ENCODE data around the gene CYGB. TPM values are rescaled to one million over a fixed set of nuclear protein-coding genes. Genes with fewer than 3 reads are reported as not detected.
"Not testable (repeated sequence)": the region's sequence is repeated elsewhere in the genome, so short reads cannot be mapped to it uniquely, and the experiment has no call there.

Gene CYGB
- total RNA-seq, 1 experiment from 2014 or later, result 3.5 TPM

DNA sequence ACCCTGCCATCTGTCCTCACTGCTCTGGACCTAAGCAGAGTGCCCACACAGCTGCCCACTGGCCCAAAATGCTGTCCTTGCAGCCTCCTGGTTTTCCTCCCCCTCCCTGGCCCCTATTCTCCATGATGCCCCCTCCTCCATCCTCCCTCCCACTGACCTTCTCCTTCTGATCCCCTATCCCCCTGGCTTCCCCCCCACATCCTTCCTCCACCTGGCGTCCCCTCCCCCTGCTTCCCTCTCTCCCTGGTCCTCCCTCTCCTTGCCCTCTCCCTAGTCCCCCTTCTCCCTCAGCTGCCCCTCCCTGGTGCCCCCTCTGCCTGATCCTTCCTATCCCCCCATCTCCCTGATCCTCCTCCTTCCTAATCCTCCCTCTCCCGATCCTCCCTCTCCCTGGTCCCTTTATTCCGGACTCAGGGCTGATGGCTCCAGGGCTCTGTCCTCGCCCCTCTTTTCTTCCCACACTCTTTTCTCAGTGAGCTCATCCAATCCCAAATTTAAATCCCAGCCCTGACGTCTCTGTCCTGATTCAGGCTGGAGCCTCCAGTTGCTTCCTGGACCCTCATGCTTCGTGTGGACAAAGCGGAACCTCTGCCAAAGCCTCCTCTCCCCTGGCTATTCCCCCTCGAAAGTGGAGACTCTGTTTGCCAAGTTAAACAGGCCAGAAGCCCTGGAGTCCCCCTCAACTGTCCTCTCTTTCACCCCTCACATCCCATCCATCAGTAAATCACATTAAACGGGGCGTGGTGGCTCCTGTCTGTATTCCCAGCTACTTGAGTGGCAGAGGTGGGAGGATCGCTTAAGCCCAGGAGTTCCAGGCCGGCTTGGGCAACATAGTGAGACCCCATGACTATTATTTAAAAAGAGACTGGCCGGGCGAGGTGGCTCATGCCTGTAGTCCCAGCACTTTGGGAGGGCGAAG lies 18.2 kb downstream of the CYGB start:
- peak; percentile 59 for DNase-seq
- no peak overlapping the region for H3K4me3 ChIP-seq (ENCODE audit: insufficient read depth, low read depth, low read length)
- no peaks in the 10 kb centered on the region for H3K36me3 ChIP-seq (replicated peaks; ENCODE audit: control insufficient read depth, insufficient read depth, low read length)
- peaks cover 3% of the 10 kb centered on the region for H3K27me3 ChIP-seq (ENCODE audit: control insufficient read depth, insufficient read depth, low read length)

GRCh38 chr17:76517638-76518038 lies 19.9 kb downstream of the CYGB start:
- Histone ChIP-seq H3K36me3 (replicated peaks; ENCODE audit: control insufficient read depth, insufficient read depth, low read length) (no peaks in the 10 kb centered on the region), H3K4me3 (ENCODE audit: insufficient read depth, low read depth, low read length) (no peak overlapping the region), H3K27me3 (ENCODE audit: control insufficient read depth, insufficient read depth, low read length) (no peaks in the 10 kb centered on the region)
- no peak for DNase-seq

DNA sequence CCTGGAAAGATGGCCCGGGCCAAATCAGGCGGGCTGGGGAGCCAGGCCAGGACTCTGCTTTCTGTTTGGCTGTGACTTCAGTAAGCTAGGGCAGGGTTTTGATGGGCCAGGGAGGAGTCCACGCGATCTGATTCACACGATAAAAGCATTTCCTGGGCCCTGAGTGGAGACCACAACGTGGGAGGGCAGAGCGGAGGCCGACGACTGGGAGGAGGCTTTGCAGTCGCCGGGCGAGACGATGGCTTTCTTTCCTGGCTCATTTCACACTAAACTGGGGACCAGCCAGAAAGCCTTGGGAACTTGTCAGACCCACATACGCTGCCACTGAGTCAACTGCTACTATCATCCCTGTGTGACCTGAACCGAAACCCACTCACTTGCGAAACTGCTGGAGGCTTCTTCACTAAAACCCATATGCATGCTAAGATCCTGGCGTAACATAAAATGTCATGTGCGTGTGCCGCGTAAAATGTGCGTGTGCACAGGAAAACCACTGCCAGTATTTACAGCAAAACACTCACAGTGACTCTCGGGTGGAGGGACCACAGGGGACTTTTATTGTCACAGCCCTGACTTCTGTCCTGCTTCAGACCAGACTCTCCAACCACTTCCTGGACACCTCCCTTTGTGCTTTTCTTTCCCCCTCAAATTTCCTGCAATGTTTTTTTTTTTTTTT lies 22.1 kb downstream of the CYGB start:
- Histone ChIP-seq H3K4me3 (ENCODE audit: insufficient read depth, low read depth, low read length) (no peak overlapping the region), H3K36me3 (replicated peaks; ENCODE audit: control insufficient read depth, insufficient read depth, low read length) (no peaks in the 10 kb centered on the region), H3K27me3 (ENCODE audit: control insufficient read depth, insufficient read depth, low read length) (no peaks in the 10 kb centered on the region)
- no peak for DNase-seq

- not testable (repeated sequence) for H3K27me3 ChIP-seq (ENCODE audit: control insufficient read depth, insufficient read depth, low read length); DNase-seq; H3K36me3 ChIP-seq (replicated peaks; ENCODE audit: control insufficient read depth, insufficient read depth, low read length); H3K4me3 ChIP-seq (ENCODE audit: insufficient read depth, low read depth, low read length)
Observed at GRCh38 chr17:76514355-76514754, 23.2 kb downstream of the CYGB start.

- Histone ChIP-seq H3K4me3 (ENCODE audit: insufficient read depth, low read depth, low read length) (no peak overlapping the region), H3K36me3 (replicated peaks; ENCODE audit: control insufficient read depth, insufficient read depth, low read length) (no peaks in the 10 kb centered on the region), H3K27me3 (ENCODE audit: control insufficient read depth, insufficient read depth, low read length) (no peaks in the 10 kb centered on the region)
- no peak for DNase-seq
Observed at GRCh38 chr17:76513306-76513692, 24.2 kb downstream of the CYGB start.

DNA sequence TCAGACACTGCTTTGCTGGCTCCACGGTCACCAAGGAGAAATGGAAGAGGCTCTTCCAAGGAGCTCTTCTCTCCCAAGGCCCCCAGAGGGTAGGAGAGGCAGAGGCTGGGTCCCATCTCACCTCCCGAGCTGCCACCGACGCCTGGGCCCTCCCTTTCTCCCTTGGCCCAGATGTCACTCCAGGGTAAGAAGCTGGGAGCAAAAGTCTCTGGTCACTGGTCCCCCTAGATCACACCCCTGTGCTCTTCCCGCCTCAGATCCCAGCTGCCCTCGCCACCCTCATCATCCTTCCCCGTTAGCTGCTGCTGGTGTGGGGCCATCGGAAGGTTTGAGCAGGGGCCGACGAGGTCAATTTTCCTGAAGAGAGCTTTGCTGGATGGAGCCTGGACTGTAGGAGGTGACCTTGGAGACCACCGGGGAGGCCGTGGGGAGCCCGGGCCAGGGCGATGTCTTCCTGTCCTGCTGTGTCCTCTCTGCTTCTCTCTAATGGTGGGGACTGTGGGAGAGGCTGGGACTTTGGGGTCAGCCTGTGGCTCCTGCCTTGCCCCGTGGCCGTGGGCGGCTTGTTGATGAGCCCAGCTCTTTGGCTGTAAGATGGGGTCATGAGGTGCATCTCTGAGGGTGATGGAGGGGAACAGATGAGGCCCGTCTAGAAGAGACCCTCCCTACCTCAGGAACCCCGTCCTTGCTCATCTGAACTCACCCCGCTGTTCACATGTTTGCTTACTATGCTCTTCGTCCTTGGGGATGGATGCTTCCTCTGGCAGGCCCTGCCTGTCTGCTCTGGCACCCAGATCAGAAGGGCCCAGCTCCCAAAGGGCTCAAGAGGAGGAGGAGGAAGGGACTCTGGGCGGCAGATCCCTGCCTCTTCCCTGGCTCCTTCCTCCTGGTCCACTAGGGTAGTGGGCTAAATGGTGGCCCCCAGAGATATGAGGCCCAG lies 24.9 kb downstream of the CYGB start:
- no peaks in the 10 kb centered on the region for H3K36me3 ChIP-seq (replicated peaks; ENCODE audit: control insufficient read depth, insufficient read depth, low read length)
- H3K4me3 ChIP-seq (ENCODE audit: insufficient read depth, low read depth, low read length), result no peak overlapping the region
- DNase-seq, result no peak
- no peaks in the 10 kb centered on the region for H3K27me3 ChIP-seq (ENCODE audit: control insufficient read depth, insufficient read depth, low read length)

- Histone ChIP-seq H3K27me3 (ENCODE audit: control insufficient read depth, insufficient read depth, low read length) (peaks cover under 1% of the 10 kb centered on the region; the same call in 1 of the 2 replicates), H3K4me3 (ENCODE audit: insufficient read depth, low read depth, low read length) (no peak overlapping the region), H3K36me3 (replicated peaks; ENCODE audit: control insufficient read depth, insufficient read depth, low read length) (no peaks in the 10 kb centered on the region)
- DNase-seq, result no peak
Observed at GRCh38 chr17:76511668-76512365, 25.7 kb downstream of the CYGB start.

DNA sequence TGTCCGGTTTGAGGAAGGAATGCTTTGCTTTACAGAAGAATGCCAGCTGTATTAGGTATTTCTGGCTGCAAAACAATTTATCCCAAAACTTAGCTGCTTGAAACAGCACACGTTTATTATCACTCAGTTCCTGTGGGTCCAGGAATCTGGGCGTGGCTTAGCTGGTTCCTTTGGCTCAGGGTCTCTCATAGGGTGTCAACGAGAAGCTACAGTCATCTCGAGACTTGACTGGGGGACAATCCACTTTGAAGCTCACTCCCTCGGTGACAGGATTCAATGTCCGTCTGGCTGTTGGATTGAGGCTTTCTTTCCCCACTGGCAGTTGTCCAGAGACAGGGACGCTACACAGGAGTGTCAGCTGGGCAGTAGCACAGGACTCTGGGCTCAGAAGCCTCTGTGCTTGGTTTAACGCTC lies 26.7 kb downstream of the CYGB start:
- no peak overlapping the region for H3K4me3 ChIP-seq (ENCODE audit: insufficient read depth, low read depth, low read length)
- H3K27me3 ChIP-seq (ENCODE audit: control insufficient read depth, insufficient read depth, low read length), result peaks cover 4% of the 10 kb centered on the region
- no peaks in the 10 kb centered on the region for H3K36me3 ChIP-seq (replicated peaks; ENCODE audit: control insufficient read depth, insufficient read depth, low read length)
- DNase-seq, result no peak

GRCh38 chr17:76508472-76509063 lies 28.9 kb downstream of the CYGB start:
- not testable (repeated sequence) for DNase-seq; H3K27me3 ChIP-seq (ENCODE audit: control insufficient read depth, insufficient read depth, low read length); H3K4me3 ChIP-seq (ENCODE audit: insufficient read depth, low read depth, low read length); H3K36me3 ChIP-seq (replicated peaks; ENCODE audit: control insufficient read depth, insufficient read depth, low read length)

DNA sequence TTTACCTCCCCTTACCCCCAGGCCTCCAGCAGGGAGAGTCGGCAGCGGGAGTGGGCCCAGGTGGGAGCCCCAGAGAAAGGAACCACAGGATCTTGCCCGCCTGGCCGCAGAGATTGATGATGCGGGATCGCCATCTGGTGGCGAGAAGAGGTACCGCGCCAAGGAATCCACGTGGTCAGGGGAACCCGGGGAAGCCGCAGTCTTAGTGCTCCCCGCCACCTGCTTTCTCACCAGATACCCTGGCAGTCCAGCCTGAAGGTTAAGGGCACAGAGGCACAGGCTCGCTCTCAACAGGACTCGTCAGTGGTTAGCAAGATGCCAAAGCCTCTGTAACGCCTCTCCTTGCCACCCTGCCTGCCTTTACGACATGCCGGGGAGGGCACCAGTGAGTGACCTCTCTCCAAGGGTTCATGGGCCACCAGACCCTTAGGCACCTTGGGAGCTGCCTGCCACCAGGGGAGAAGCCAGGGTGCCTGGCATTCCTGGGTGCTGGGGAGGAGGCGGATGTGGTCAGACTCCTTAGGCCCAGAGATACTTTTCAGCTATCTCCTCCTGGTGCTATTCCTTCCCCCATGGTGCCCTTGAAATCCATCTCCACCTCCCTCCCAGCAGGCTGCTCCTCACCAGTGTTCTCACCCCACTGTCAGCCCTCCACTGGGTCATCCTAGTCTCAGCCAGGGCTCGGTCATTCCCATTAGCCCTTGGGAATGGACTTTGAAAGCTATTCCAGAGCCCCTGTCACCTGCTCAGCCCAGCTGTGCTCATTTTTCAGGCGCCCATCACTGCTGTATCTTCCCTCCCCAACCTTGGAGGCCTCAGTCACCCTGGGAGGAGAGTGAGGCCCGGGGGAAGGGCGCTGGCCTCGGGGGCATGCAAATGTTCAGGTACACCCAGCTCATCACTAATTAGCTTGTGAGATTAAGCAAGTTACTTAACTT lies 30.8 kb downstream of the CYGB start:
- peak; percentile 95 for DNase-seq
- H3K4me3 ChIP-seq (ENCODE audit: insufficient read depth, low read depth, low read length), result peak overlapping the region; percentile 8; the same call in 1 of the 2 replicates
- H3K27me3 ChIP-seq (ENCODE audit: control insufficient read depth, insufficient read depth, low read length), result peaks cover 4% of the 10 kb centered on the region
- no peaks in the 10 kb centered on the region for H3K36me3 ChIP-seq (replicated peaks; ENCODE audit: control insufficient read depth, insufficient read depth, low read length)

DNA sequence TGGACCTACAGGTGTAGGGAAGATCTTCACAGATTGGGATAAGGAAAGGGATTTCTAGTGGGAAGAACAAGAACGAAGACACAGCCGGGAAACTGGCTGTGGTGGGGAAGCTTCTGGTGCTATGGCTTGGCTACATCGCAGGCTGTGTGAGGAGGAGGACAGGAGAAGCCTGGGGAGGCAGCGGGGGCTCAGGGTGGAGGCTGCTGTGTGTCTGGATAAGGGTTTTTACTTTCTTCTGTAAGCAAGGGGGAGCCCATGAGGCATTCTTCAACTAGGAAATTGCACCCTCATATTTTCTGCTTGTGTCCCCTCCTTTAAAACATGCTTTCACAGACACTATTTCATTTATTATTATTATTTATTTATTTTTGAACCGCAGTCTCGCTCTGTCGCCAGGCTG lies 33.4 kb downstream of the CYGB start:
- H3K27me3 ChIP-seq (ENCODE audit: control insufficient read depth, insufficient read depth, low read length), result peaks cover 4% of the 10 kb centered on the region
- DNase-seq, result peak; percentile 64
- H3K4me3 ChIP-seq (ENCODE audit: insufficient read depth, low read depth, low read length), result no peak overlapping the region
- H3K36me3 ChIP-seq (replicated peaks; ENCODE audit: control insufficient read depth, insufficient read depth, low read length), result no peaks in the 10 kb centered on the region

DNA sequence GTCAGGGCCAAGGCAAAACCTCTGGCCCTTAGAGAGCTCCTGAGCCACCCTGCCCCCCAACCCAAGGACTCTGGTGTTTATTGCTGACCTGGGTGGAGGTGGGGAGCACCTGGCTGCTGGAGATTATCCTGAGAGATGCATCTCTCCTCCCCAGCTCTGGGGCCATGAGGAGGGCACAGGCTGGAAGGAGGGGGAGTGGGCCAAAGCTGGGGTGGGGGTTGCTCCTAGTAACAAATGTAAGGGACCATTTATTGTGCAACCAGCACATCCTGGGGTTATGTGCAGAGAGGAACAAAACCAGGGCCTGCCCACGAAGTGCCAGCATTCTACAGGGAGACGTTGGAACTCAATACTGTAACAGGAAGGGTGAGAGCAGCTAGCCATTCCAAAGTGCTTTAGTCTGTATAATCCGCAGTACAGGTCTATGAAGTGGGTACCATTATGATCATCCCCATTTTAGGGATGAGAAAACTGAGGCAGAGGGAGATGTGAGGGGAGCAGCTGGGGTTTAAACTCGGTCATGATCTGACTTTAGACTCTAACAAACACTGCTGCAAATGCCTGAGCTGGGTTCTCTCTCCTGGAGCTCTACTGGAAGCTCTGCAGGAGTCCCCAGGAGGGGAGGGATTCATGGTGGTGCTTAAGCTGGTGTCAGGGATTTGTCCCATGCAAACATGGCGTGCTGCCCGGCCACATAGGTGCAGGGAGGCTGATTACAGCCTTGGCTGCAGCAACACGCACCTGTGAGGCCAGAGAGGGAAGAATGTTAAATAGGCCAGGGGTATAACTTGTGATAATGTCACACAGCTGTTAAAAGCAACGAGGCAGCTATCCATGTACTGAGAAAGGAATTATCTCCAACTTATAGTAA lies 34.9 kb downstream of the CYGB start:
- no peak for DNase-seq
- Histone ChIP-seq H3K4me3 (ENCODE audit: insufficient read depth, low read depth, low read length) (no peak overlapping the region), H3K27me3 (ENCODE audit: control insufficient read depth, insufficient read depth, low read length) (peaks cover 4% of the 10 kb centered on the region), H3K36me3 (replicated peaks; ENCODE audit: control insufficient read depth, insufficient read depth, low read length) (no peaks in the 10 kb centered on the region)

Data from H7 (cell line).